Measurements from ENCODE around the gene BOK. TPM values are rescaled to one million over a fixed set of nuclear protein-coding genes. Genes with fewer than 3 reads are reported as not detected.

BOK gene
- polyA plus RNA-seq, 1 donor from 2014 or later = 2.3 TPM

GRCh38 chr2:241579281-241579680, 20.7 kb downstream of the BOK start:
- H3K9me3 ChIP-seq (ENCODE audit: low read length) = peaks cover 19% of the 10 kb centered on the region
- no peak overlapping the region for H2AFZ ChIP-seq (ENCODE audit: low read depth, low read length)
- no peak overlapping the region for H3K4me2 ChIP-seq (ENCODE audit: low read length)
- no peaks in the 10 kb centered on the region for H4K20me1 ChIP-seq (ENCODE audit: insufficient read depth)
- TF ChIP-seq POLR2AphosphoS5 (IDR thresholded peaks at IDR 0.05) (no peak), EZH2 (IDR thresholded peaks at IDR 0.05; ENCODE audit: borderline replicate concordance, insufficient read depth, low read length, poor library complexity, severe bottlenecking) (no peak), MXI1 (conservative IDR thresholded peaks at IDR 0.05; ENCODE audit: poor library complexity, severe bottlenecking) (no peak), REST (IDR thresholded peaks at IDR 0.05; ENCODE audit: borderline replicate concordance) (no peak), EP300 (conservative IDR thresholded peaks at IDR 0.05; ENCODE audit: poor library complexity, severe bottlenecking) (no peak), RAD21 (conservative IDR thresholded peaks at IDR 0.05) (no peak), SMC3 (conservative IDR thresholded peaks at IDR 0.05; ENCODE audit: poor library complexity) (no peak)
- no peaks in the 10 kb centered on the region for H3K27me3 ChIP-seq (ENCODE audit: insufficient read depth, low read depth, low read length)
- H3K4me3 ChIP-seq (ENCODE audit: low read length) = no peak overlapping the region
- H3K27ac ChIP-seq (ENCODE audit: low read length) = no peak overlapping the region
- no peaks in the 10 kb centered on the region for H3K79me2 ChIP-seq (replicated peaks; ENCODE audit: insufficient read depth, low read length)
- H3K9me2 ChIP-seq (ENCODE audit: insufficient read depth, low read length) = no peaks in the 10 kb centered on the region
- peaks cover 15% of the 10 kb centered on the region for H3K36me3 ChIP-seq (ENCODE audit: insufficient read depth, low read length)
- H3K9ac ChIP-seq (ENCODE audit: low read length) = no peak overlapping the region
- no peaks in the 10 kb centered on the region for H3F3A ChIP-seq (ENCODE audit: insufficient read depth, low read length, poor library complexity, severe bottlenecking)

GRCh38 chr2:241582328-241582727, 23.8 kb downstream of the BOK start:
- Histone ChIP-seq H3K27me3 (ENCODE audit: insufficient read depth, low read depth, low read length) (no peaks in the 10 kb centered on the region), H3F3A (ENCODE audit: insufficient read depth, low read length, poor library complexity, severe bottlenecking) (no peaks in the 10 kb centered on the region), H3K79me2 (replicated peaks; ENCODE audit: insufficient read depth, low read length) (no peaks in the 10 kb centered on the region), H3K36me3 (ENCODE audit: insufficient read depth, low read length) (peaks cover 20% of the 10 kb centered on the region), H2AFZ (ENCODE audit: low read depth, low read length) (no peak overlapping the region), H3K9me3 (ENCODE audit: low read length) (peaks cover 39% of the 10 kb centered on the region), H3K27ac (ENCODE audit: low read length) (no peak overlapping the region), H4K20me1 (ENCODE audit: insufficient read depth) (no peaks in the 10 kb centered on the region), H3K9me2 (ENCODE audit: insufficient read depth, low read length) (no peaks in the 10 kb centered on the region), H3K4me2 (ENCODE audit: low read length) (no peak overlapping the region), H3K9ac (ENCODE audit: low read length) (no peak overlapping the region), H3K4me3 (ENCODE audit: low read length) (no peak overlapping the region)
- no peak for TF ChIP-seq TAF1 (IDR thresholded peaks at IDR 0.05; ENCODE audit: low read depth)
- no peak for TF ChIP-seq EP300 (conservative IDR thresholded peaks at IDR 0.05; ENCODE audit: poor library complexity, severe bottlenecking)
- no peak for TF ChIP-seq SMC3 (conservative IDR thresholded peaks at IDR 0.05; ENCODE audit: poor library complexity)
- TF ChIP-seq CTCF (IDR thresholded peaks at IDR 0.05; ENCODE audit: poor library complexity, severe bottlenecking) = no peak
- TF ChIP-seq RAD21 (conservative IDR thresholded peaks at IDR 0.05) = no peak
- no peak for TF ChIP-seq EZH2 (IDR thresholded peaks at IDR 0.05; ENCODE audit: borderline replicate concordance, insufficient read depth, low read length, poor library complexity, severe bottlenecking)
- TF ChIP-seq REST (IDR thresholded peaks at IDR 0.05; ENCODE audit: borderline replicate concordance) = no peak
- no peak for TF ChIP-seq POLR2AphosphoS5 (IDR thresholded peaks at IDR 0.05)
- TF ChIP-seq MXI1 (conservative IDR thresholded peaks at IDR 0.05; ENCODE audit: poor library complexity, severe bottlenecking) = no peak

Measured in neural cell (in vitro differentiated cells).